HepG2 (cell line): ENCODE data around the gene RHOG. TPM values are rescaled to one million over a fixed set of nuclear protein-coding genes. Genes with fewer than 3 reads are reported as not detected.

Source experiments
- ATF6 ChIP-seq: sonication (generic); formaldehyde crosslinking; conservative IDR thresholded peaks from 2 replicates; pipeline ENCODE4 v1.4.0; 2020; ENCODE audit warnings: missing genetic modification reagents
- FIP1L1 ChIP-seq: fragments of 200-400 bp; formaldehyde crosslinking; IDR thresholded peaks from 2 replicates; pipeline ENCODE4 v1.6.1; 2018; ENCODE audit warnings: low read depth, mild to moderate bottlenecking, low read length, moderate library complexity, borderline replicate concordance; ENCODE audit not compliant: insufficient read depth
- KDM4B ChIP-seq: sonication (generic); formaldehyde crosslinking; IDR thresholded peaks from 2 replicates; pipeline ENCODE4 v1.4.0; 2020; ENCODE audit warnings: missing genetic modification reagents
- KLF12 ChIP-seq: sonication (generic); formaldehyde crosslinking; IDR thresholded peaks from 2 replicates; pipeline ENCODE4 v1.4.0; 2020; ENCODE audit warnings: missing genetic modification reagents, borderline replicate concordance
- MNT ChIP-seq: fragments of 450-650 bp; IDR thresholded peaks from 2 replicates; pipeline ENCODE4 v1.6.1; 2016
- PRDM10 ChIP-seq: sonication (generic); formaldehyde crosslinking; IDR thresholded peaks from 2 replicates; pipeline ENCODE4 v1.4.0; 2020; ENCODE audit warnings: low read depth, missing genetic modification reagents
- RARA ChIP-seq: IDR thresholded peaks from 2 replicates; pipeline ENCODE4 v1.6.1; 2016; ENCODE audit warnings: missing genetic modification reagents, missing compliant biosample characterization
- ZNF12 ChIP-seq: sonication (generic); formaldehyde crosslinking; IDR thresholded peaks from 2 replicates; pipeline ENCODE4 v1.5.0; 2020; ENCODE audit warnings: missing genetic modification reagents
- ZNF468 ChIP-seq: sonication (generic); formaldehyde crosslinking; IDR thresholded peaks from 2 replicates; pipeline ENCODE4 v1.8.0; 2022; ENCODE audit warnings: mild to moderate bottlenecking, moderate library complexity, missing genetic modification reagents
- ZNF724P ChIP-seq: sonication (generic); formaldehyde crosslinking; IDR thresholded peaks from 2 replicates; pipeline ENCODE4 v1.8.0; 2022; ENCODE audit warnings: missing genetic modification reagents, borderline replicate concordance
- polyA plus RNA-seq, 8 experiments: library from polyadenylated mRNA; depleted of rRNA in 3 of 8; stranded (reverse) in 7 of 8; unstranded in 1 of 8; fragments of >200 nt; fragmentation: Illumina TruSeq in 4 of 8; extraction: Trizol in 4 of 8; gene quantifications; 2 replicates each; pipeline versions ENCODE4 v1.2.1 to v1.2.3, GENCODE V29; 2011 to 2016; ENCODE audit warnings: low read depth in 4 of 8, missing spikeins in 1 of 8, mixed read lengths in 1 of 8; ENCODE audit not compliant: insufficient read depth in 1 of 8
- total RNA-seq, 5 experiments: library from RNA; depleted of rRNA; stranded (reverse); fragments of >200 nt; fragmentation: Illumina TruSeq; extraction: Trizol; gene quantifications; 2 replicates each; pipeline ENCODE4 v1.2.3, GENCODE V29; 2016; ENCODE audit warnings: low read depth in 1 of 5
- TF ChIP-seq, protein P1 (sequence below): sonication (generic); formaldehyde crosslinking; IDR thresholded peaks from 2 replicates; pipeline ENCODE4 v1.5.0; 2020; ENCODE audit warnings: mild to moderate bottlenecking, missing genetic modification reagents
- TF ChIP-seq, protein P2 (sequence below): sonication (generic); formaldehyde crosslinking; IDR thresholded peaks from 2 replicates; pipeline ENCODE4 v1.5.0; 2020; ENCODE audit warnings: mild to moderate bottlenecking, missing genetic modification reagents
- TF ChIP-seq, protein P3 (sequence below): IDR thresholded peaks from 2 replicates; pipeline ENCODE4 v1.6.1; 2018; ENCODE audit warnings: missing genetic modification reagents, mild to moderate bottlenecking, missing compliant biosample characterization

RHOG gene
- total and polyA plus RNA-seq, 2 of the 13 experiments (the other 11 are each of a cell fraction or from before 2014, with no cell fraction given) = 7.7 to 23.4 TPM

DNA sequence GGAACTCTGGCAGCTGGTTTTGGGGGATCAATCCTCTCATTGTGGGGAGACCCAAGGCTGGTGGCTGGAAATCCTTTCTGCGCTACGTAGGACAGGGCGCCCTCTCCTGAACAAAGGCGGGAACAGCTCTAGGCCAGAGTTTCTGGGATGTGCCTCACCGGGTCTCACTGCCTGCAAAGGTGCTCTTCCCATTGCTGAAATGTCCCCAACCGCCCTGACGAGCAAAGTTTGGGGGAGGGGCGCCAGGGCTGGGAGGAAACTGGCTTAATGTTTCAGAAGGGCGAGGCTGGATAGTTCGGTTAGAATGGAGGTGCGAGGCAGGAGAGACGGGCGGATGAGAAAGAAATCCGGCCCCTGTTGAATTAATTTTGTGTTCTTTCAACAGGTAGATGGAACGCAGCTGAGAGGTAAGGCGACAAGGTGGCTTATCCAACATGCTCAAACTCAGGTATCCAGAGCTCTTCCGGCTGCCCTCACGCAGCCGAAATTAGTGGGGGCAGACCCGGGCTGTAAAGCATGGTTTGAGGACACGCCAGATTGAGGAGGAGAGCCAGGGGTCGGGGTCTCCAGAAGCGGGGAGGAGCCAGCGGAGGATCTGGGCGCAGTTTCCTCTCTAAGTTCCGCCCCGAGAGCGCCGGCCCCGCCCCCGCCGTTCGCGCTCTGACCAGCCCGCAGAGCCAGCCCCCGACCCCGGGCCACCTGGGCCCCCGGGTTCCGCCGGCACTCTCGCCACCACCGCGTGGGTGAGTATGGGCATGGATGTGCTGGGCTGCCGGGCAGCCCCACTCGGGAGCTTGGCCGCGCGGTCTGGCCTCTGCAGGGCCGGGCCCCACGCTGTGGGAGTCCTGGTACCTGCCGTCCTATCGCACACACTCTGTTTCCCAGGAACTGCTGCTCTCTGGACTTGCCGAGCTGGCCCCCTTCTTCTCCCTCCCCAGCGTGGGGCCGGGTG lies 32.6 kb downstream of the RHOG start, which contains the start of gene PGAP2 (continued):
- TF ChIP-seq ZNF724P = peak; percentile 61; the same call in 1 of the 2 replicates
- TF ChIP-seq MNT = no peak
- TF ChIP-seq, protein P1, sequence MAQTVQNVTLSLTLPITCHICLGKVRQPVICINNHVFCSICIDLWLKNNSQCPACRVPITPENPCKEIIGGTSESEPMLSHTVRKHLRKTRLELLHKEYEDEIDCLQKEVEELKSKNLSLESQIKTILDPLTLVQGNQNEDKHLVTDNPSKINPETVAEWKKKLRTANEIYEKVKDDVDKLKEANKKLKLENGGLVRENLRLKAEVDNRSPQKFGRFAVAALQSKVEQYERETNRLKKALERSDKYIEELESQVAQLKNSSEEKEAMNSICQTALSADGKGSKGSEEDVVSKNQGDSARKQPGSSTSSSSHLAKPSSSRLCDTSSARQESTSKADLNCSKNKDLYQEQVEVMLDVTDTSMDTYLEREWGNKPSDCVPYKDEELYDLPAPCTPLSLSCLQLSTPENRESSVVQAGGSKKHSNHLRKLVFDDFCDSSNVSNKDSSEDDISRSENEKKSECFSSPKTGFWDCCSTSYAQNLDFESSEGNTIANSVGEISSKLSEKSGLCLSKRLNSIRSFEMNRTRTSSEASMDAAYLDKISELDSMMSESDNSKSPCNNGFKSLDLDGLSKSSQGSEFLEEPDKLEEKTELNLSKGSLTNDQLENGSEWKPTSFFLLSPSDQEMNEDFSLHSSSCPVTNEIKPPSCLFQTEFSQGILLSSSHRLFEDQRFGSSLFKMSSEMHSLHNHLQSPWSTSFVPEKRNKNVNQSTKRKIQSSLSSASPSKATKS (CRISPR knock-in tag) = no peak
- TF ChIP-seq RARA (CRISPR knock-in tag) = peak; percentile 18; the same call in 1 of the 2 replicates
- no peak for TF ChIP-seq KDM4B (CRISPR knock-in tag)
- no peak for TF ChIP-seq FIP1L1
- TF ChIP-seq ZNF12 = no peak
- no peak for TF ChIP-seq KLF12 (CRISPR knock-in tag)
- TF ChIP-seq PRDM10 = no peak
- TF ChIP-seq ZNF468 (CRISPR knock-in tag) = no peak
- no peak for TF ChIP-seq ATF6 (CRISPR knock-in tag)
- TF ChIP-seq, protein P2, sequence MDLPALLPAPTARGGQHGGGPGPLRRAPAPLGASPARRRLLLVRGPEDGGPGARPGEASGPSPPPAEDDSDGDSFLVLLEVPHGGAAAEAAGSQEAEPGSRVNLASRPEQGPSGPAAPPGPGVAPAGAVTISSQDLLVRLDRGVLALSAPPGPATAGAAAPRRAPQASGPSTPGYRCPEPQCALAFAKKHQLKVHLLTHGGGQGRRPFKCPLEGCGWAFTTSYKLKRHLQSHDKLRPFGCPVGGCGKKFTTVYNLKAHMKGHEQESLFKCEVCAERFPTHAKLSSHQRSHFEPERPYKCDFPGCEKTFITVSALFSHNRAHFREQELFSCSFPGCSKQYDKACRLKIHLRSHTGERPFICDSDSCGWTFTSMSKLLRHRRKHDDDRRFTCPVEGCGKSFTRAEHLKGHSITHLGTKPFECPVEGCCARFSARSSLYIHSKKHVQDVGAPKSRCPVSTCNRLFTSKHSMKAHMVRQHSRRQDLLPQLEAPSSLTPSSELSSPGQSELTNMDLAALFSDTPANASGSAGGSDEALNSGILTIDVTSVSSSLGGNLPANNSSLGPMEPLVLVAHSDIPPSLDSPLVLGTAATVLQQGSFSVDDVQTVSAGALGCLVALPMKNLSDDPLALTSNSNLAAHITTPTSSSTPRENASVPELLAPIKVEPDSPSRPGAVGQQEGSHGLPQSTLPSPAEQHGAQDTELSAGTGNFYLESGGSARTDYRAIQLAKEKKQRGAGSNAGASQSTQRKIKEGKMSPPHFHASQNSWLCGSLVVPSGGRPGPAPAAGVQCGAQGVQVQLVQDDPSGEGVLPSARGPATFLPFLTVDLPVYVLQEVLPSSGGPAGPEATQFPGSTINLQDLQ (CRISPR knock-in tag) = 0 out of 2 replicates have a peak, but pooled peaks have one; percentile 20
- TF ChIP-seq, protein P3, sequence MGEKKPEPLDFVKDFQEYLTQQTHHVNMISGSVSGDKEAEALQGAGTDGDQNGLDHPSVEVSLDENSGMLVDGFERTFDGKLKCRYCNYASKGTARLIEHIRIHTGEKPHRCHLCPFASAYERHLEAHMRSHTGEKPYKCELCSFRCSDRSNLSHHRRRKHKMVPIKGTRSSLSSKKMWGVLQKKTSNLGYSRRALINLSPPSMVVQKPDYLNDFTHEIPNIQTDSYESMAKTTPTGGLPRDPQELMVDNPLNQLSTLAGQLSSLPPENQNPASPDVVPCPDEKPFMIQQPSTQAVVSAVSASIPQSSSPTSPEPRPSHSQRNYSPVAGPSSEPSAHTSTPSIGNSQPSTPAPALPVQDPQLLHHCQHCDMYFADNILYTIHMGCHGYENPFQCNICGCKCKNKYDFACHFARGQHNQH (CRISPR knock-in tag) = no peak; the same call in 1 of the 2 replicates
